Psoas muscle (tissue), 8 donors: ENCODE results near the gene ZNF737. TPM values are rescaled to one million over a fixed set of nuclear protein-coding genes. Genes with fewer than 3 reads are reported as not detected.

ENCODE experiments used
- ATAC-seq, 4 donors: fragments of 200-7000 bp; cut with Tn5 transposase; one replicate each; pipeline ENCODE4 v1.9.1; 2020; ENCODE audit warnings: moderate library complexity in 3 of 4, mild to moderate bottlenecking in 2 of 4
- DNase-seq, 2 donors: peaks; one replicate each; pipeline ENCODE4 v3.0.0-alpha.2; 2020
- H3K27ac ChIP-seq: fragments of 200-600 bp; one replicate; pipeline ENCODE4 v1.8.0; 2022
- H3K27me3 ChIP-seq, 3 donors: fragments of 200-600 bp in 1 of 3; one replicate each; pipeline versions ENCODE4 v1.6.1 to v1.8.0; 2013 to 2022; ENCODE audit warnings: low read length in 2 of 3, mild to moderate bottlenecking in 2 of 3, moderate library complexity in 1 of 3; ENCODE audit not compliant: insufficient read depth in 3 of 3
- H3K36me3 ChIP-seq, 2 donors: fragments of 200-600 bp in 1 of 2; one replicate each; pipeline versions ENCODE4 v1.6.1 to v1.8.0; 2013 to 2022; ENCODE audit warnings: low read depth in 1 of 2, mild to moderate bottlenecking in 1 of 2, moderate library complexity in 1 of 2; ENCODE audit not compliant: insufficient read depth in 1 of 2
- H3K4me1 ChIP-seq: fragments of 200-600 bp; one replicate; pipeline ENCODE4 v1.8.0; 2022
- H3K4me3 ChIP-seq: fragments of 200-600 bp; one replicate; pipeline ENCODE4 v1.8.0; 2022; ENCODE audit warnings: mild to moderate bottlenecking
- H3K9me3 ChIP-seq: fragments of 200-600 bp; one replicate; pipeline ENCODE4 v1.8.0; 2022
- CTCF ChIP-seq: fragments of 200-600 bp; IDR thresholded peaks from one replicate; pipeline ENCODE4 v1.8.0; 2022; ENCODE audit warnings: antibody characterized with exemption
- WGBS, 3 donors: extraction: QIAGEN DNeasy Blood & Tissue Kit; methylation state at CpG; one replicate each; pipeline versions ENCODE4 v1.1.6 to v1.1.7; 2013; 5-methylcytosine and 5-hydroxymethylcytosine counted together
- intact Hi-C, 2 donors: fragments of 100-400 bp; cut with DNase I; formaldehyde crosslinking; loops; one replicate each; pipeline versions ENCODE4 v1.11.0 to v1.14.2; 2022
- polyA plus RNA-seq, 3 donors: library from polyadenylated mRNA; stranded (reverse); fragments of 200-250 nt; gene quantifications; one replicate each; pipeline ENCODE4 v1.2.3, GENCODE V29; 2013
- total RNA-seq, 4 donors: library from RNA; stranded (reverse); fragmentation: NEBNext Ultra II Directional in 2 of 4; extraction: Animal tissue kit (Norgen Biotek cat#: 25700) in 2 of 4; gene quantifications; one replicate each; pipeline versions ENCODE4 v1.2.1 to v1.2.4, GENCODE V29; 2021 to 2023
- donor health status: healthy with polysubstance abuse.
- donor health status: DM: no; HTN: no; CAD: no; lungs with moderate emphysema.
- donor health status: Bipolar disorder and iron deficiency.
- donor health status: healthy.
- donor health status: DM: yes; HTN: yes; CAD: no.
- donor health status: DM: no; HTN: no; CAD: no.
- donor health status: DM: no; HTN: no; CAD: no.
- donor health status: DM: yes; HTN: yes; CAD: no.

The ZNF737 gene
- total and polyA plus RNA-seq, 7 donors: 0.45 to 4.4 (median 2.3) TPM

GRCh38 chr19:20503476-20503875, 62.1 kb downstream of the ZNF737 start:
- intact Hi-C loops: no loop called here
- TF ChIP-seq CTCF: no peak
- Histone ChIP-seq H3K27ac (no peak overlapping the region), H3K9me3 (no peaks in the 10 kb centered on the region), H3K4me3 (no peak overlapping the region), H3K4me1 (no peaks in the 10 kb centered on the region), H3K36me3 (no peaks in the 10 kb centered on the region), H3K27me3 (no peaks in the 10 kb centered on the region)
- DNase-seq (no peak), ATAC-seq (no peak)
- 68 to 78% (median 77%) methylated on average over 1 of the region's 1 CpG for WGBS, 3 donors

Other genes starting within 250 kb of the ZNF737 start
- gene ZNF626, start 95.8 kb upstream of the ZNF737 start, total RNA-seq: 10 to 100 TPM in 1 of 4 donors, 1 to 10 TPM in 3; 7.5 to 12.7 (median 8.2) TPM
- gene ZNF626, start 95.8 kb upstream of the ZNF737 start, polyA plus RNA-seq: 1 to 10 TPM; 2.4 to 6.8 (median 2.5) TPM
- 1 to 10 TPM in 1 of 4 donors, under 1 TPM in 3; 0.39 to 1.1 (median 0.64) TPM for gene ZNF66, start 210.5 kb upstream of the ZNF737 start, total RNA-seq
- 1 to 10 TPM in 1 of 3 donors, under 1 TPM in 2; 0.31 to 3.0 (median 0.34) TPM for gene ZNF66, start 210.5 kb upstream of the ZNF737 start, polyA plus RNA-seq